Activated CD4-positive, CD25-positive, alpha-beta regulatory T cell treated with anti-CD3 and anti-CD28 coated beads, Interleukin-2, amount 50 U/mL, for 24 hours (primary cell): ENCODE measurements around the gene PPP1R27.

Experiments
- ATAC-seq, 2 donors: fragments of 150-1000 bp; cut with Tn5 transposase; one replicate each; pipeline ENCODE4 v1.10.0; 2021; ENCODE audit warnings: mild to moderate bottlenecking in 1 of 2, moderate library complexity in 1 of 2

PPP1R27 gene

DNA sequence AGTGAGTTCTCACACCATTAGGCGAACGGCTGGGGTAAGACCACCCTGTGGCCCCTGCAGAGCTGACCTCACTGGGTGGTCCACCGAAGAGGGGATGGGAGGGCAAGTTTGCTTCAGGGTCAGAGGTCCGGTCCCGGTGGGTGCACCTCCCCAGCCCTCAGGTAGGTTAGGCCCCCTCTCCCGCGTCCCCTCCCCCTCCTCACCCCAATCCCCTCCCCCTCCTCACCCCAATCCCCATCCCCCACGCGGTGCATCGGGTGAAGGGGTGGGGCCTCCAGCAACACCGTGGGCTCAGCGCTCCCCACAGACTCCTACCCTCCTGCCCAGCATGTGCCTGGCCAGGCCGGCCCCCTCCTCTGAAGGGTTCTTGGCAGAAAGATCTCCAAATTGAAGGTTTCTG is 15.1 kb downstream of the PPP1R27 start:
- ATAC-seq: no peak

DNA sequence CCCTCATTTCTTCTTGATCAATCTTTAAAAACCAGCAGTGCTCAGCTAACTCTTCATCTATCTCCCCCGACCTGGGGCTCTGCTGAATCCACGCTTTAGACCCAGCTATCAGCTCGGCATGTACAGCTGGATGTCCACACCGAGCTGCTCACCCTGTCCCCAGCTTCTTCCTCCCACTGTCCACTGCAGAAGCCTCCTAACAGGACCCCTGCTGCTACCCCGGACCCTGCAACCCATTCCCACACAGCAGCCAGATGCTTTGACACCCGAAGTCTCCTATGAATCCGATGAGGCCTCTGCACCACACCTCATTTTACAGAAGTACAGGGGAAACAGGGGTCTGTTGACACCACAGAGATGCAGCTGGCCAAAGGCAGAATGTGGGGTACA is 17.1 kb downstream of the PPP1R27 start:
- no peak for ATAC-seq

DNA sequence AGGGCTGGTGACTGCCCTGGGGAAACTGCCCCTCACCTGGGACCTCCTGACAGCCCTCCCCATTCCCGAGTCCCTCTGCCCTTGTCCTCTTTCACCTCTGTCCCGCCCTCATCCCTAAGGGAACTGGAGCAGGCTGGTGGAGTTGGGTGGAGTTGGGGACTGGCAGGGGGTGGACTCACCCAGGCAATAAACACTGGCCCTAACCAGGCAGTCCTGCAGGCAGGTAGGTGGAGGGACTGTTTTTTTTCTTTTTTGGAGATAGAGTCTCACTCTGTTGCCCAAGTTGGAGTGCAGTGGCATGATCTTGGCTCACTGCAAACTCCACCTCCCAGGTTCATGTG is 19.2 kb downstream of the PPP1R27 start:
- no peak for ATAC-seq

DNA sequence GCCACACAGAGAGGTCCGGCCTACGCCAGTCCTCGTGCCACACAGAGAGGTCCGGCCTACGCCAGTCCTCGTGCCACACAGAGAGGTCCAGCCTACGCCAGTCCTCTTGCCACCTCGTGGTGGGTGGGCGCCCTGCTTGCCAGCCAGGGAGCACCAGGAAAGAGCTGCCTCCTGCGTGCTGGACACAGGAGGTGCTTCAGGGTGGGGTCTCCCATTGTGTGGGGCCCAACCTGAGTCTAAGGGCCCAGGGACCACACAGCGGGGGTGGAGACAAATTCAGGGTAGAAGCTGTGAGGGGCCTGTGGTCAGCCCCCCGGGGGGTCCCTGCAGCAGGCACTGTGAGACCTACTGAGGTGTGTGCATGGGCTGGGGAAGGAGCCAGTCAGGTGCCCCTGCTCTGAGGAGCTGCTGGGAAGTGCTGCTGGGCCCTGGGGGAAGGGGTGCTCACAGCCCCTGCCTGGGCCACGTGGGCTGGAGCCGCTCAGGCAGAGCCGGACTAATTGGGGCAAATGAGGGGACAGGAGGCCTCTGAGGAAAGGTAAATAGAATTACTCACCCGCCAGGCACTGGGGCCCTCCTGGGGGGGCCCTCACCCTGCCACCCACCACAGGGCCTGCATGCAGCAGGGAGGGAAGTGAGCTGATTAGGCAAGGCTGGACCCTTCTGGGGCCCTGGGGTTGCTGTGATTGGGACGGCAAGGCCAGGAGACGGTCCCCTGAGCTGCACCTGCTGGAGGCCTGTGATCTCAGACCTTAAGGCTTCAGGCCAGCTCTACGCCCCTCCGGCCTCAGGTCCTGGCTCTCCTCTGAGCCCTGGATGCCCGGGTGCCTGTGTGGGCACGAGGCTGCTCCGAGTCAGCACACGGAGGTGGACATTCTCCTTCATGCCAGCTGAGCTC is 19.9 kb downstream of the PPP1R27 start:
- ATAC-seq: no peak

DNA sequence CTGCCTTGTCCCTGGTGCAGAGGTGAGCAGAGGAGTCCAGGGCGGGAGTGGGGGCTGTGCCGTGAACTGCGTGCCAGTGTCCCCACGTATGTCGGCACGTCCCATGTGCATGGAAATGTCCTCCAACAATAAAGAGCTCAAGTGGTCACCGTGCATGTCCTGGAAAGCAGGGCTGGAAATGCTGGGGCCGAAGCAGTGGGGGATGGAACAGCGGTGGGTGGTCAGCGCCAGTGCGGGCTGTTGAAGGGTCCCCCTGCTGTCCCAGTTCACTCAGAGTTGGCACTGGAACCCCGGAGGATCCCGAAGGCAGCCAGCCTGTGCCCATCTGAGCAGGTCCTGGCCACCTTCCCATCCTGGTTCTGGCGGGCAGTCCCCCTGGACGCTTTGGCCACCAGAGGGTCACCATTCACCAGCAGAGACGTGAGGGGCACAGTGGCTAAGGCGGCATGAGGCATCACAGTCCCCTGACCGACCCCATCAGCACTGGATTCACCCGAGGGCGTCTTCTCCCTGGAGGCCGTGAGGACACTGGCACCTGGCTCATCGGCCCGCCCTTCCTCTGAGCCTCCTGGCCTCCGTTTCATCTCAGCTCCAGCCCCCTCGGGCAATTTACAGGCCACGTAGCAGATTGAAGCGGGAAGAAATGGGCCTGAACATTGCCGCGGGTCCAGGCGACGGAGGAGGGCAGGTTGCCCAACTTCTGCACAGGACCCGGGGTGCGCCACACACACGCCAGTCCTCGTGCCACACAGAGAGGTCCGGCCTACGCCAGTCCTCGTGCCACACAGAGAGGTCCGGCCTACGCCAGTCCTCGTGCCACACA is 20.8 kb downstream of the PPP1R27 start:
- ATAC-seq: no peak

DNA sequence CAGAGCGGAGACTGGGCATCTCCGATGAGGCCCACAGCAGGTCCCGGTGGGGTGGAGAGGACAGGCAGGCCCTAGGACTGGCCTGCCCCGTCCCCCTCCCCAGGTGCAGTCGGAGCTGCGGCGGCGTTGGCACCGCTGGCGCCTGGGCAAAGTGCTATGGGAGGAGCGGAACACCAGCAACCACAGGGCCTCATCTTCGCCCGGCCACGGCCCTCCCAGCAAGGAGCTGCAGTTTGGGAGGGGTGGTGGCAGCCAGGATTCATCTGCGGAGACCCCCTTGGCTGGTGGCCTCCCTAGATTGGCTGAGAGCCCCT is 21.5 kb downstream of the PPP1R27 start:
- ATAC-seq: no peak

DNA sequence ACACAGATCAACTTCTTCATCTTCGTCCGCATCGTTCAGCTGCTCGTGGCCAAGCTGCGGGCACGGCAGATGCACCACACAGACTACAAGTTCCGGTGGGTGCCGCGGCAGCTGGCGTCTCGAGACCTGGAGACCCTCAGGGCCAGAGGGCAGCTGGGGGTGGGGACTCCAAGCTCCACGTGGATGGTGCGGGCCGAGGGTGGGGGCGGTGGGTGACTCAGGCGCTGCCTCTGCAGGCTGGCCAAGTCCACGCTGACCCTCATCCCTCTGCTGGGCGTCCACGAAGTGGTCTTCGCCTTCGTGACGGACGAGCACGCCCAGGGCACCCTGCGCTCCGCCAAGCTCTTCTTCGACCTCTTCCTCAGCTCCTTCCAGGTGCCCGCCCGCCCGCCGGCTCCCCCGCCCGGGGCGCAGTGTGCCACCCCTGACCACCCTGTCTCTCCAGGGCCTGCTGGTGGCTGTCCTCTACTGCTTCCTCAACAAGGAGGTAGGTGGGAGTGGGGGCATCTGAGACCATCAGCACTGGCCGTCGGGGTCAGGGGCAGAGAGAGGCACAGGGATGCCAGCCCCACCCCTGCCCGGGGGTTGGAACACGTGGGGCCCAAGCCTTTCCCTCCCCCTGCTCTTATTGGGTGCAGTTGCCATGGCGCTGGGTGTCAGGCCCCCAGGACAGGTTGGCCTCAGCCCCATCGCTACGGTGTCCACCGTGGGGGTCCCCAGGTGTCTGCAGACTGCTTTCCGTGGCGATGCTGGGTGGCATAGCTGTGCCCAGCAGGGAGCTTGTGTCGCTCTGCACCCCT is 22.1 kb downstream of the PPP1R27 start:
- no peak for ATAC-seq

DNA sequence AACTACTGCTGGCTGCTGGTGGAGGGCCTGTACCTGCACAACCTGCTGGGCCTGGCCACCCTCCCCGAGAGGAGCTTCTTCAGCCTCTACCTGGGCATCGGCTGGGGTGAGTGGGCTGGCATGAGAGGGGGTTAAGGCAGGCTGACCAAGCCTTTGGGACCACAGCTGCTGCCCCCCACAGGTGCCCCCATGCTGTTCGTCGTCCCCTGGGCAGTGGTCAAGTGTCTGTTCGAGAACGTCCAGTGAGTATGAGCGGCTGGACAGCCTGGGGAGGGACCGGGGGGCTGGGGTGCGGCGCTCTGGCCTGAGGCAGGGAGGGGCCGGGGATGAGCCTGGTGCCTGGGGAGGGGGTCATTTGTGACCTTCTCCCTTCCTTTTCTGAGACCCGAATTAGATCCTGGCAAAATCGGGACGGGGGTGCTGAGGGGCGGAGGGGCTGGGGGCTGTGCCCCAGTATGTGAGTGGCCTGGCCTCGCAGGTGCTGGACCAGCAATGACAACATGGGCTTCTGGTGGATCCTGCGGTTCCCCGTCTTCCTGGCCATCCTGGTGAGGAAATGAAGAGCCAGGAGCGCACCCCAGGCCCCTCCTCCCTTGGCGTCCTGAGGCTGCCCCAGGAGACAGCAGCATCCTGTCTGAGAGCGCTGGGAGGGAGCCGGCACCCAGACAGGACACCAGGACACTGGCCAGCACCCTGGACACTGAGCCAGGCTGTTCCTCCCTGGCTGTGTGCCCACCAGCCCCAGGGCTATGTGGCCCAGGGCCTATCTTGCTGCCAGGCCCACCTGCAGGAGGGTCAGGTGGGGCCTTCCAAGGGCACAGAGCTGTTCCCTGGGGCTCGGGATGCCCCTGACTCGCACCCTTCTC is 22.9 kb downstream of the PPP1R27 start:
- ATAC-seq: no peak

DNA sequence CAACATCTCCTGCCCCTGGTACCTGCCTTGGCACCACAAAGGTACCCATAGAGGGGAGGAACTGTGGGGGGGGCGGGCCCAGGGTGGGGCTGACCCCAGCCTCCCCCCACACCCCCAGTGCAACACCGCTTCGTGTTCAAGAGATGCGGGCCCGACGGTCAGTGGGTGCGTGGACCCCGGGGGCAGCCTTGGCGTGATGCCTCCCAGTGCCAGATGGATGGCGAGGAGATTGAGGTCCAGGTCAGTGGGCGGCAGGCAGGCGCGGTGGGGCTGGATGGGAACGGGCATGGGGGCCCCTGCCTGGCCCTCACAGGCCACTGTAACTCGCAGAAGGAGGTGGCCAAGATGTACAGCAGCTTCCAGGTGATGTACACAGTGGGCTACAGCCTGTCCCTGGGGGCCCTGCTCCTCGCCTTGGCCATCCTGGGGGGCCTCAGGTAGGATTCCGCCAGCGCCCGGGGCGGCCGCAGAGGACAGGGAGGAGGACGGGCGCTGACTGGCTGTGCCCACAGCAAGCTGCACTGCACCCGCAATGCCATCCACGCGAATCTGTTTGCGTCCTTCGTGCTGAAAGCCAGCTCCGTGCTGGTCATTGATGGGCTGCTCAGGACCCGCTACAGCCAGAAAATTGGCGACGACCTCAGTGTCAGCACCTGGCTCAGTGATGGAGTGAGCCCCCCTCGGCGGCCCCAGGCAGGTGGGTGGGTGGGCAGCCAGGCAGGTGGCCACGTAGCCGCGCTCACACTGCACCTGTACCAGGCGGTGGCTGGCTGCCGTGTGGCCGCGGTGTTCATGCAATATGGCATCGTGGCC is 23.8 kb downstream of the PPP1R27 start:
- ATAC-seq: no peak

DNA sequence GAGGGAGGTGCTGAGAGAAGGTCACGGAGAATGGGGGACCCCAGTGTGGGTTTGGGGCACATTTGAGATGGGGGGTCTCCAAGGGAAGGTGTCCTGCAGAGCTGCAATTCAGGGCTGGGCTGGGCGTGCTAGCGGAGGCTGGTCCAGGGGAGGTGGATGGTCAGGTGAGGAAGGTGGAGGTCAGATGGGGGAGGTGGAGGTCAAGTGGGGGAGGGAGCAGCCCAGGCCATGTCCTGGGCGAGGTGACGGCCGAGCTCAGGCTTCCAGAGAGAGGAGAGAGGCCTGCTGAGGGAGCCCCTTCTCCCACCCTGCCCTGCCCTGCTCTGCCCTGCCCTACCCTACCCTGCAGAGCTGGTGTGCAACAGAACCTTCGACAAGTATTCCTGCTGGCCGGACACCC is 24.4 kb downstream of the PPP1R27 start:
- no peak for ATAC-seq

DNA sequence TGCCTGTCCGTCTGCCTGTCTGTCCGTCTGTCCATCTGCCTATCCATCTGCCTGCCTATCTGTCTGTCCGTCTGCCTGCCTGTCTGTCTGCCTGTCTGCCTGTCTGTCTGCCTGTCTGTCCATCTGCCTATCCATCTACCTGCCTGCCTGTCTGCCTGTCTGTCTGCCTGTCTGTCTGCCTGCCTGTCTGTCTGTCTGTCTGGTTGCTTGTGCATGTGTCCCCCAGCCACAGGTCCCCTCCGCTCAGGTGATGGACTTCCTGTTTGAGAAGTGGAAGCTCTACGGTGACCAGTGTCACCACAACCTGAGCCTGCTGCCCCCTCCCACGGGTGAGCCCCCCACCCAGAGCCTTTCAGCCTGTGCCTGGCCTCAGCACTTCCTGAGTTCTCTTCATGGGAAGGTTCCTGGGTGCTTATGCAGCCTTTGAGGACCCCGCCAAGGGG is 25.3 kb downstream of the PPP1R27 start:
- ATAC-seq: no peak

DNA sequence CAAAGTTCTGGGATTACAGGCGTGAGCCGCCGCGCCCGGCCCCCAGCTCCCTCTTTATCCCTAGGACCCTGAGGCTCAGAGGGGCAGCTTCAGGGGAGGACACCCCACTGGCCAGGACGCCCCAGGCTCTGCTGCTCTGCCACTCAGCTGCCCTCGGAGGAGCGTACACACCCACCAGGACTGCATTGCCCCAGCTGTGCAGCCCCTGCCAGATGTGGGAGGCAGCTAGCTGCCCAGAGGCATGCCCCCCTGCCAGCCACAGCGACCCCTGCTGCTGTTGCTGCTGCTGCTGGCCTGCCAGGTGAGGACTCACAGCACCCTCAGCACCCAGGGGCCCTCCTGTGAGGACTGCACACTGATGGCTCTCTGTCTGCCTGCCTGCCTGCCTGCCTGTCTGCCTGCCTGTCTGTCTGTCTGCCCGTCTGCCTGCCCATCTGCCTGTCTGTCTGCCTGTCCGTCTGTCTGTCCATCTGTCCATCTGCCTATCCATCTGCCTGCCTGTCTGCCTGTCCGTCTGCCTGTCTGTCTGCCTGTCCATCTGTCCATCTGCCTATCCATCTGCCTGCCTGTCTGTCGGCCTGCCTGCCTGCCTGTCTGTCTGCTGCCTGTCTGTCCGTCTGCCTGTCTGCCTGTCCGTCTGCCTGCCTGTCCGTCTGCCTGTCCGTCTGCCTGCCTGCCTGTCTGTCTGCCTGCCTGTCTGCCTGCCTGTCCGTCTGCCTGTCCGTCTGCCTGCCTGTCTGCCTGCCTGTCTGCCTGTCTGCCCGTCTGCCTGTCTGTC is 25.9 kb downstream of the PPP1R27 start:
- no peak for ATAC-seq

DNA sequence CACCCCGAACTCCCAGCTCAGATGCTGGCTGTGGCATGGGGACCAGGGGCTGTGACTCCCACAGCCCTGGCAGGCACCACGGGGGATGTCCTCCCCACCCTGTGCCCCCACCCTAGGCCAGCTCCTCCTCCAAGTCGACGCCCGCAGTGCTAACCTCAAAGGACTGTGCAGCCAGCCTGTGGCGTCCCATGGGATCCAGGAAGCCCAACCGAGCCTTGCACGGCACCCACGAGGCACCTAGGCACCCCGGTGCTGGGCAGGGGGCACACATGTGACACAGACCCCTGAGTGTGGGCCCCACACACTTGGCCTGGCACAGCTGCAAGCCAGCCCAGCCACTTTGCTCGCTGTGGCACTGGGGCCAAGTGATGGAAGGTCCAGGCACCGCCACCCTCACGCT is 27.0 kb downstream of the PPP1R27 start:
- ATAC-seq: no peak

DNA sequence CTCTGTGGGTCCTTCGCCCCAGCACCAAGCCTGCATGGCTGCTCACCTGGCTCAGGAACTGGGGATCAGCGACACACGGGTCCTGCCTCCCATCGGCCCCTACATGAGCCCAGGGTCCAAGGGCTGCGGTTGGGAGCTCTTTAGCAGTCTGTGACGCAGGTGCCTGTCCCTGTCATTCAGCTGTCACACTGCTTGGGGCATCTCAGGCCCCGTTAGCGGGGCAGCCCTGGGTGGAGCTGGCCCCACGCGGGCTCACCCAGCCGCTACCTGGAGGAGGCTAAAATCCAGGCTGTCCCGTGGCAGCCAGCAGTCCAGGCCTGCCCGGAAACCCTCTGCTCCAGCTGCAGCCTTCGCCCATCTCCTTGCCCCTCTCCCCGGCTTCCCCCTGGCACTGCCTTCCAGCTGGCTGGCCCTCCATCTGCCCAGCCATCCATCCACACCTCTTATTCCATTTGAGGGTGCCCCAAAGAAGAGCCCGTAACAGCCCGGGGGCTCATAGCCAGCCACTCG is 27.6 kb downstream of the PPP1R27 start:
- no peak for ATAC-seq

DNA sequence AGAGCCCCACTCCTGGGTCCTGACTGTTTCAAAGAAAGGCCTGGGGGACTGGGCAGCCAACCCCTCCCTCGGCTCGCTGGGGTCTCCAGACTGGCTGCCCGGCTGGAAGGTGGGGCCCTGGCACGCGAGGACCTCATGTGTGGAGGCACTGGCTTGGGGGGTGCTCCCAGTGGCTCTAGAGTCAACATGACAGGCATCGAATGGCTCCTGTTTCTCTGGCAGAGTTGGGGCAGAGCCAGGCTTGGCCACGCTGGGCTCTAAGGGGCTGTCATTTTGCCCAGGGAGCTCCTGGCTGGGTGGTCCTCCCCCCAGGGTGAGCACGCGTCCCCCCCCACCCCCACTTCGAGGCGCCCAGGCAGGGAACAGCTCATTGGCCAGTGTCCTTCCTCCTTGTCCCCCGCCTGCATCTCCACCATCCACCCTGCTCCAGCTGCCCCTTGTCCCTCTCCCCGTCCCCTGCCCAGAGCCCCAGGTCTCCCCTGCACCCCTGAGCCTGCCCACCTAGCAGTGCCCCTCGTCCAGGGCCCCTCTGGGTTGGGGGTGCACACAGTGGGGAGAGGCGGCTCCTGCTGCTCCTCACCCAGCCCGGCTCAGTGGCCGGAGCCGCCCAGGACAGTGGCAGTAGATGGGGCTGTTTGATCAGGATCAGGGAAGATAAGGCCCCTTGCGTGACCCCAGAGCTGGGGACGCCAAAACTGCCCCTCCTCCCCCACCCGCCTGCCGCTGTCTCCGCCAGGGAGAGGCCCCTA is 28.2 kb downstream of the PPP1R27 start:
- ATAC-seq: no peak

DNA sequence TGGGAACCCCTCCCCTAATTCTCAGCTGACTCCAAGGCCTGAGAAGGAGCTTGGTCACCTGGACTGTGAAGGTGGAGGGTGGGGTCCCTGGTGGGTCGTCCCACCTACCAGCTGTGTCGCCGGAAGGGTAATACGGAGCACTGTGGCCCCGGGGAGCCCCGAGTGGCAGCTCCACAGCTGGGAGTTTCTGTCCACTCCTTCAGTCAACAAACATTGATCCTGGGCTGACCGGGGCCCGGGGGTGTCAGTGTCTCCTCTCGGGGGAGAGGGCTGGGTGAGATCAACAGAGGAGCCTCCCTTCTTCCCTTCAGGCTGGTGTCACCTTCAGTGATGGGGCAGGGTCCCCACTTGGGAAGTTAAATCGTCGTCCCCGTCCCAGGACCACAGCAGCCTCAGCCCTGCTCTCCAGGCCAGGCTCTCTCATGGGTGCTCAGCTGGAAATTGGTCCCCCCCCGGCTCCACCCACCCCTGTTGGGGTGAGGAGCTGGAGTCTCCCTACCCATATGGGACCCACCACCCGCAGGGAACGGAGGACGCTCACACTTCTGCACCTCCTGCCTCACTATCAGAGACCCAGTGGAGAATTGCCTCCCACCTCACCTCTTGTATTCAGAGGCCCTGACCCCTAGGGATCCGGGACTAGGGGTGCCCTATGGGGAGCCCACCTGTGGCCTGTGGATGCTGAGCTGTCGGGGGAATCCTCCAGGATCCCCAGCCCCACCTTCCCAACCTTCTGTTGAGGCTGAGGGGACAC is 29.0 kb downstream of the PPP1R27 start:
- no peak for ATAC-seq

DNA sequence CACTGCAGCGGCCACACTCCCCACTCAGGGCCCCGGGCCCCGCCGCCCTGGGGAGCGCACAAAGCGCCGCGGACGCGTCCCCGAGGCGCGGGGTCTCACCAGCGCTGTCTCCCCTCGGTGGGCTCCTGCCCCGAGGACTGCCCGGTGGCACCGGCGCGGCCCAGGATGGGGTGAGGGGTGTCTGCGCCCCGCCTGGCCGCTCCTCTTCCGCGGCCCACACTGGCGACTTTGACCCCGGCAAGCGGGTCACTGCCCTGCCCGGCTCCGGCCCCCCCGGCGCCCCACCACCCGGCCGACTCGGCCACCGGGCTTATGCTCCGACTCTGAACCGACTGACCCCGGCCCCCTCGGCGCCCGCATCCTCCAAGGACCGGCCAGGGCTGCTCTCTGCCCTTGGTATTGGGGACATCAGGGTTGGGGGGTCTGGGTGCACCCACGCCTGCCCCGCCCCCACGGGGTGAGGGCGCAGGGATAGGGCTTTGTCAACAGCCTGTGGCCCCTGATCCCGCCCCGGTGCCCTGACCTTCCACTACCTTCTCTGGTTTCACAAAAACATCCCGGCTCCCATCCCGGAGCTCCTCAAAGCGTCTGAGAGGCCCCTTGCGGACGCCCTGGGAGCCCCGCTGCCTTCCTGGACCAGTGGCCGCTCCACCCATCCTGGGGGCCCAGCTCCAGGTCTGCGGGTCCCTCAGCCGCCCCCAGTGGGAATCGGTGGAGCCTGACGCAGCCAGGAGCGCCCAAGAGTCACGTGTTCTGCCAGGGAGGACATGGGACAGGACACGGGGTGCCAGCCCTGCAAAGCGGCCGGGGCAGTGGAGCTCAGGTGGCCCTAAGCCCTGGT is 30.1 kb downstream of the PPP1R27 start:
- no peak for ATAC-seq
